ENCODE data around the gene GNG7. TPM values are rescaled to one million over a fixed set of nuclear protein-coding genes. Genes with fewer than 3 reads are reported as not detected.

Gene GNG7
- total and polyA plus RNA-seq, 2 experiments from 2014 or later: 0.11 to 0.13 TPM

- no peaks in the 10 kb centered on the region for H4K20me1 ChIP-seq (ENCODE audit: insufficient read depth)
- DNase-seq: peak; percentile 97
Measured at GRCh38 chr19:2529473-2529918, 173.0 kb downstream of the GNG7 start.

DNA sequence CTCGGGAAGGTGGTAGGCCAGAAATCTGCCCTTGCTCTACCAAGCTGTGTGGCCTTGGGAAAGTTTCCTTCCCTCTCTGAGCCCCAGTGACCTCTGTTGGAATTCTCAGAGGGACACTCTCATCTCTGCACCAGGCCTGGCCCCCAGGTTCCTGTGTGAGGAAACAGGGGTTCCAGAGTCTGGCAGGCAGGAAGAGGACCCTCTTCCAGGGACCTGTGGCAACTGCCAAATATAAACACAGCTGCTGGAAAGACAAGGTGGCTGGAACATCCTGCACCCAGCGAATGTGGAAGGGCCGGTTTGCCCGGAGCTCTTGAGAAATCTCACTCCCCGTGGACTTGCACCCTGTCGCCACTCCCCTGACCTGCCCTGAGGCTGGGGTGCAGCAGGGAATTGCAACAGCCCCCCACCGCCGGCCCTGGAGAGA is 173.8 kb downstream of the GNG7 start:
- 95 to 99% methylated on average over 8 of the region's 8 CpGs for WGBS, 2 experiments (ENCODE audit: low coverage in 1 of 2, low lambda C conversion rate in 2 of 2, missing lambda C conversion rate in 2 of 2)
- TF ChIP-seq EZH2phosphoT487 (IDR thresholded peaks at IDR 0.05; ENCODE audit: insufficient read depth, low read depth): no peak
- no peak for TF ChIP-seq EZH2 (IDR thresholded peaks at IDR 0.05; ENCODE audit: insufficient read depth, poor library complexity, severe bottlenecking)
- peak overlapping the region; percentile 81 for H3K27ac ChIP-seq
- peak overlapping the region; percentile 27 for H3K4me2 ChIP-seq (ENCODE audit: unreplicated experiment)
- DNase-seq: no peak
- no peaks in the 10 kb centered on the region for H3K27me3 ChIP-seq (replicated peaks; ENCODE audit: insufficient read depth)
- no peak overlapping the region for H2AFZ ChIP-seq
- H3K4me3 ChIP-seq: no peak overlapping the region
- in situ Hi-C loops (cut with MboI): no loop called here
- H3F3A ChIP-seq (ENCODE audit: insufficient read depth): peaks cover 46% of the 10 kb centered on the region
- peaks cover 40% of the 10 kb centered on the region for H3K4me1 ChIP-seq (ENCODE audit: insufficient read depth)
- H3K9me3 ChIP-seq (ENCODE audit: low read depth): no peaks in the 10 kb centered on the region
- peak overlapping the region; percentile 43; the same call in 1 of the 2 replicates for H3K9ac ChIP-seq
- no peaks in the 10 kb centered on the region for H4K20me1 ChIP-seq (ENCODE audit: insufficient read depth)
- H3K9me2 ChIP-seq (ENCODE audit: insufficient read depth): no peaks in the 10 kb centered on the region
- no peaks in the 10 kb centered on the region for H3K36me3 ChIP-seq (ENCODE audit: low read depth)
- no peaks in the 10 kb centered on the region for H3K79me2 ChIP-seq (ENCODE audit: insufficient read depth)

More at GRCh38 chr19:2529473-2529918, 173.0 kb downstream of the GNG7 start:
- TF ChIP-seq EZH2 (IDR thresholded peaks at IDR 0.05; ENCODE audit: insufficient read depth, poor library complexity, severe bottlenecking) (no peak), EZH2phosphoT487 (IDR thresholded peaks at IDR 0.05; ENCODE audit: insufficient read depth, low read depth) (0 out of 2 replicates have a peak, but pooled peaks have one; percentile 73)
- peaks cover 46% of the 10 kb centered on the region for H3F3A ChIP-seq (ENCODE audit: insufficient read depth)
- H2AFZ ChIP-seq: no peak overlapping the region
- no peak overlapping the region for H3K4me2 ChIP-seq (ENCODE audit: unreplicated experiment)
- peaks cover 32% of the 10 kb centered on the region for H3K4me1 ChIP-seq (ENCODE audit: insufficient read depth)
- H3K27ac ChIP-seq: peak overlapping the region; percentile 81
- H3K9ac ChIP-seq: peak overlapping the region; percentile 43
- no peaks in the 10 kb centered on the region for H3K36me3 ChIP-seq (ENCODE audit: low read depth)
- no peaks in the 10 kb centered on the region for H3K9me2 ChIP-seq (ENCODE audit: insufficient read depth)
- no peak overlapping the region for H3K4me3 ChIP-seq
- H3K79me2 ChIP-seq (ENCODE audit: insufficient read depth): no peaks in the 10 kb centered on the region
- H3K27me3 ChIP-seq (replicated peaks; ENCODE audit: insufficient read depth): no peaks in the 10 kb centered on the region
- H3K9me3 ChIP-seq (ENCODE audit: low read depth): no peaks in the 10 kb centered on the region
- in situ Hi-C loops (cut with MboI): no loop called here
- WGBS, 2 experiments (ENCODE audit: low coverage in 1 of 2, low lambda C conversion rate in 2 of 2, missing lambda C conversion rate in 2 of 2): 19 to 22% methylated on average over 9 of the region's 9 CpGs

DNA sequence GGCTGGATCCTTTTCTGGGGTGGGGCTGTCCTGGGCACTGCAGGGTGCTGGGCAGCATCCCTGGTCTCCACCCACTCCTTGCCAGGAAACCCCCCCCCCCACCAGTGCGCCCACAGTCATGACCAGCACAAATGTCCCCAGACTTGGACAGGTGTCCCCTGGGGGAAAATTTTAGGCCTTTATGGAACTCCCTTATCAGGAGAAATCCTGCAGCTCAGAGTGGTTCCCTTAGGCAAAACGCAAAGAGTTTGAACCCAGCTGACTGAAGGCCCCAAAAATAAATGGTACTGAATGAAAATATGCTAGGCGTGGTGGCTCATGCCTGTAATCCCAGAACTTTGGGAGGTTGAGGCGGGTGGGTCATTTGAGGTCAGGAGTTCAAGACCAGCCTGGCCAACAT is 174.8 kb downstream of the GNG7 start:
- H3K9me3 ChIP-seq (ENCODE audit: low read depth): no peaks in the 10 kb centered on the region
- no peak for TF ChIP-seq EZH2phosphoT487 (IDR thresholded peaks at IDR 0.05; ENCODE audit: insufficient read depth, low read depth)
- no peak for TF ChIP-seq EZH2 (IDR thresholded peaks at IDR 0.05; ENCODE audit: insufficient read depth, poor library complexity, severe bottlenecking)
- H3F3A ChIP-seq (ENCODE audit: insufficient read depth): peaks cover 45% of the 10 kb centered on the region
- H3K9me2 ChIP-seq (ENCODE audit: insufficient read depth): no peaks in the 10 kb centered on the region
- H3K79me2 ChIP-seq (ENCODE audit: insufficient read depth): no peaks in the 10 kb centered on the region
- in situ Hi-C loops (cut with MboI): no loop called here
- no peak overlapping the region for H3K9ac ChIP-seq
- H3K4me2 ChIP-seq (ENCODE audit: unreplicated experiment): no peak overlapping the region
- no peak overlapping the region for H3K27ac ChIP-seq
- H3K4me3 ChIP-seq: no peak overlapping the region
- no peak overlapping the region for H2AFZ ChIP-seq
- peaks cover 39% of the 10 kb centered on the region for H3K4me1 ChIP-seq (ENCODE audit: insufficient read depth)
- H3K27me3 ChIP-seq (replicated peaks; ENCODE audit: insufficient read depth): no peaks in the 10 kb centered on the region
- H3K36me3 ChIP-seq (ENCODE audit: low read depth): no peaks in the 10 kb centered on the region
- WGBS, 2 experiments (ENCODE audit: low coverage in 1 of 2, low lambda C conversion rate in 2 of 2, missing lambda C conversion rate in 2 of 2): 94 to 96% methylated on average over 4 of the region's 4 CpGs
- no peak for DNase-seq
- no peaks in the 10 kb centered on the region for H4K20me1 ChIP-seq (ENCODE audit: insufficient read depth)

- H3K4me2 ChIP-seq (ENCODE audit: unreplicated experiment): no peak overlapping the region
- H3K9me2 ChIP-seq (ENCODE audit: insufficient read depth): no peaks in the 10 kb centered on the region
- no peaks in the 10 kb centered on the region for H3K27me3 ChIP-seq (replicated peaks; ENCODE audit: insufficient read depth)
- H3K4me3 ChIP-seq: no peak overlapping the region
- no peaks in the 10 kb centered on the region for H3K9me3 ChIP-seq (ENCODE audit: low read depth)
- peaks cover 42% of the 10 kb centered on the region for H3K4me1 ChIP-seq (ENCODE audit: insufficient read depth)
- H3F3A ChIP-seq (ENCODE audit: insufficient read depth): peaks cover 40% of the 10 kb centered on the region
- TF ChIP-seq EZH2 (IDR thresholded peaks at IDR 0.05; ENCODE audit: insufficient read depth, poor library complexity, severe bottlenecking) (no peak), EZH2phosphoT487 (IDR thresholded peaks at IDR 0.05; ENCODE audit: insufficient read depth, low read depth) (no peak)
- H2AFZ ChIP-seq: no peak overlapping the region
- no peaks in the 10 kb centered on the region for H3K79me2 ChIP-seq (ENCODE audit: insufficient read depth)
- H4K20me1 ChIP-seq (ENCODE audit: insufficient read depth): no peaks in the 10 kb centered on the region
- 93 to 94% methylated on average over 13 to 14 of the region's 14 CpGs for WGBS, 2 experiments (ENCODE audit: low coverage in 1 of 2, low lambda C conversion rate in 2 of 2, missing lambda C conversion rate in 2 of 2)
- DNase-seq: no peak
- no peak overlapping the region for H3K9ac ChIP-seq
- in situ Hi-C loops (cut with MboI): no loop called here
- no peak overlapping the region for H3K27ac ChIP-seq
- H3K36me3 ChIP-seq (ENCODE audit: low read depth): no peaks in the 10 kb centered on the region
Measured at GRCh38 chr19:2527171-2527570, 175.3 kb downstream of the GNG7 start.
